ENCODE results near the gene GLIS1. TPM values are rescaled to one million over a fixed set of nuclear protein-coding genes. Genes with fewer than 3 reads are reported as not detected.

The GLIS1 gene
- total and polyA plus RNA-seq, 2 donors (not counting 3 experiments of a cell fraction or from before 2014, with no cell fraction given): not detected

DNA sequence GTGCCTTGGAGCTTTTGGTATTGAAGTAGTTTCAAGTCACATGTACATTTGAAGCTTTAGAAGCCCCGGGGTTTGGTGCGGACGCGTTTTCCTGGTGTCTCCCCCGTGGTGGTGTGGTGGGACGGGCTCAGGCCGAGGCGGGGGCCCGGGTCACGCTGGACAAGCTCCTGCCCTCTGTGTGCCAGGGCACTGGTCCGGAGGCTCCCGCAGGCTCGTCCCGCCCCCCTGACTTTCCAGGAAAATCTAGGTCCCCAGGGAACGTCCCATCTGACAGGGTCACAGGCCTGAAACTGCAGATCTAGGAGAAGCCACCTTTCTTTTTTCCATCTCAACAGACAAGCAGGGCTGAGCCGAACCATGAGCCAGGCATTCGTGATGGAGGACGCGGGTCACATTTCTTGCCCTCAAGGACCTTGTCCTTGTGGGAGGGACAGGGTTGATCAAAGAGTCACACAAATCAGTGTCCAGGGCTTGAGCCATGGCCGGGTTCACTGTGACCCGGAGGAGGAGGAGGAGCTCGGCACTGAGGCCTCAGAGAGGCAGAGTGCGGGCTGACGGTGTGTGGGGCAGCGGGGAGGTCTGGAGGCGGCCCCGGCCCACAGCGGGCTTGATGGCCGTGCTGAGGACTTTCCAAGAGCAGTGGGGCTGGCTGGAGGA, 278.2 kb downstream of the GLIS1 start:
- FAIRE-seq (no peak), DNase-seq (ENCODE audit: low read depth, low spot score) (no peak)
- Histone ChIP-seq H3K79me2 (ENCODE audit: control insufficient read depth, insufficient read depth, low read length) (no peaks in the 10 kb centered on the region), H3K9ac (replicated peaks; ENCODE audit: extremely low read depth, insufficient read depth, low read length) (no peak overlapping the region), H3K4me2 (ENCODE audit: insufficient read depth, low read length) (no peak overlapping the region), H3K27me3 (ENCODE audit: control insufficient read depth in 2 of 2, insufficient read depth in 2 of 2, low read length in 2 of 2) (no peaks in the 10 kb centered on the region), H2AFZ (ENCODE audit: low read depth, low read length) (no peak overlapping the region), H3K4me3 (replicated peaks in 1 of 3; ENCODE audit: insufficient read depth in 1 of 3, low read depth in 1 of 3, low read length in 3 of 3) (no peak overlapping the region), H4K20me1 (replicated peaks; ENCODE audit: control insufficient read depth, extremely low read depth, insufficient read depth, low read length) (no peaks in the 10 kb centered on the region), H3K27ac (ENCODE audit: insufficient read depth, low read depth, low read length) (no peak overlapping the region), H3K9me3 (replicated peaks; ENCODE audit: control insufficient read depth, insufficient read depth, low read length) (no peaks in the 10 kb centered on the region), H3K36me3 (ENCODE audit: control insufficient read depth in 2 of 2, extremely low read depth in 1 of 2, insufficient read depth in 2 of 2, low read length in 2 of 2) (no peaks in the 10 kb centered on the region), H3K4me1 (ENCODE audit: control insufficient read depth, extremely low read depth, insufficient read depth, low read length) (no peaks in the 10 kb centered on the region), H3K9me1 (replicated peaks; ENCODE audit: control insufficient read depth, extremely low read depth, insufficient read depth, low read length) (no peaks in the 10 kb centered on the region)
- dilution Hi-C loops (cut with MboI; ENCODE audit: extremely low pct_ligation_motif_present, low sequenced_read_pairs) (no loop called here), intact Hi-C loops (cut with micrococcal nuclease) (no loop called here)
- TF ChIP-seq JUN (IDR thresholded peaks at IDR 0.05; ENCODE audit: borderline replicate concordance, insufficient read depth, insufficient read length, low read depth): no peak
- TF ChIP-seq, protein P1, sequence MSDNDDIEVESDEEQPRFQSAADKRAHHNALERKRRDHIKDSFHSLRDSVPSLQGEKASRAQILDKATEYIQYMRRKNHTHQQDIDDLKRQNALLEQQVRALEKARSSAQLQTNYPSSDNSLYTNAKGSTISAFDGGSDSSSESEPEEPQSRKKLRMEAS (IDR thresholded peaks at IDR 0.05; ENCODE audit: insufficient read depth, insufficient read length): no peak
- no peak for TF ChIP-seq FOS (IDR thresholded peaks at IDR 0.05; ENCODE audit: borderline replicate concordance, insufficient read depth, low read length)
- TF ChIP-seq, protein P2, sequence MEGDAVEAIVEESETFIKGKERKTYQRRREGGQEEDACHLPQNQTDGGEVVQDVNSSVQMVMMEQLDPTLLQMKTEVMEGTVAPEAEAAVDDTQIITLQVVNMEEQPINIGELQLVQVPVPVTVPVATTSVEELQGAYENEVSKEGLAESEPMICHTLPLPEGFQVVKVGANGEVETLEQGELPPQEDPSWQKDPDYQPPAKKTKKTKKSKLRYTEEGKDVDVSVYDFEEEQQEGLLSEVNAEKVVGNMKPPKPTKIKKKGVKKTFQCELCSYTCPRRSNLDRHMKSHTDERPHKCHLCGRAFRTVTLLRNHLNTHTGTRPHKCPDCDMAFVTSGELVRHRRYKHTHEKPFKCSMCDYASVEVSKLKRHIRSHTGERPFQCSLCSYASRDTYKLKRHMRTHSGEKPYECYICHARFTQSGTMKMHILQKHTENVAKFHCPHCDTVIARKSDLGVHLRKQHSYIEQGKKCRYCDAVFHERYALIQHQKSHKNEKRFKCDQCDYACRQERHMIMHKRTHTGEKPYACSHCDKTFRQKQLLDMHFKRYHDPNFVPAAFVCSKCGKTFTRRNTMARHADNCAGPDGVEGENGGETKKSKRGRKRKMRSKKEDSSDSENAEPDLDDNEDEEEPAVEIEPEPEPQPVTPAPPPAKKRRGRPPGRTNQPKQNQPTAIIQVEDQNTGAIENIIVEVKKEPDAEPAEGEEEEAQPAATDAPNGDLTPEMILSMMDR (IDR thresholded peaks at IDR 0.05; ENCODE audit: extremely low read depth in 1 of 2, insufficient read depth in 1 of 2, low read depth in 1 of 2, low read length in 2 of 2): no peak
- TF ChIP-seq EZH2 (IDR thresholded peaks at IDR 0.05; ENCODE audit: borderline replicate concordance, low read depth, low read length, severe bottlenecking): no peak
- TF ChIP-seq GATA2 (IDR thresholded peaks at IDR 0.05; ENCODE audit: insufficient read depth, insufficient read length, low read depth, low read length): no peak
- no peak for TF ChIP-seq POLR2AphosphoS5 (IDR thresholded peaks at IDR 0.05; ENCODE audit: insufficient read depth, low read depth, low read length)
- no peak for TF ChIP-seq POLR2A (IDR thresholded peaks at IDR 0.05; ENCODE audit: low read depth, low read length)
- no peak for TF ChIP-seq MYC (IDR thresholded peaks at IDR 0.05; ENCODE audit: low read depth, low read length)
- ChIA-PET POLR2A (no interaction called here), CTCF (no interaction called here)
- no TSS peak for BruUV-seq (replicated peaks)
